H1 (cell line): ENCODE measurements around the gene ELOVL3. TPM values are rescaled to one million over a fixed set of nuclear protein-coding genes. Genes with fewer than 3 reads are reported as not detected.
A peak's percentile ranks its signal among the peaks of the same experiment; 100 is the strongest.

ENCODE experiments used
- ATF3 ChIP-seq: IDR thresholded peaks from 2 replicates; pipeline ENCODE4 v1.6.1; 2011; ENCODE audit warnings: low read depth, mild to moderate bottlenecking, low read length; ENCODE audit not compliant: insufficient read depth
- EP300 ChIP-seq, 2 experiments: IDR thresholded peaks; 1 replicate in 1 of 2; 2 replicates in 1 of 2; pipeline ENCODE4 v1.6.1; 2011 to 2012; ENCODE audit warnings: low read depth in 2 of 2, low read length in 2 of 2, mild to moderate bottlenecking in 2 of 2, borderline replicate concordance in 1 of 2, inconsistent platforms in 1 of 2, moderate library complexity in 1 of 2
- RNF2 ChIP-seq: fragments of 200-900, 300-1000 bp; sonication (generic); IDR thresholded peaks from 2 replicates; pipeline ENCODE4 v1.7.1; 2016; ENCODE audit warnings: borderline replicate concordance, low read depth, mild to moderate bottlenecking, antibody characterized with exemption, low read length; ENCODE audit not compliant: poor library complexity, severe bottlenecking; ENCODE audit errors: missing control alignments
- SIN3A ChIP-seq, 2 experiments: IDR thresholded peaks in 1 of 2; conservative IDR thresholded peaks in 1 of 2; 2 replicates each; pipeline ENCODE4 v1.6.1; 2011 to 2012; ENCODE audit warnings: low read length in 2 of 2, improper control_type of control experiment in 1 of 2, low read depth in 1 of 2, mild to moderate bottlenecking in 1 of 2
- SUZ12 ChIP-seq: fragments of 200-600 bp; sonication (generic); IDR thresholded peaks from 2 replicates; pipeline ENCODE4 v1.6.1; 2012; ENCODE audit warnings: mild to moderate bottlenecking, inconsistent platforms, low read length, moderate library complexity, mixed read lengths
- TEAD4 ChIP-seq: IDR thresholded peaks from 2 replicates; pipeline ENCODE4 v1.6.1; 2012; ENCODE audit warnings: low read depth, low read length, inconsistent platforms, mixed read lengths
- polyA plus RNA-seq, 7 experiments: library from polyadenylated mRNA; depleted of rRNA in 3 of 7; stranded (reverse) in 5 of 7; unstranded in 2 of 7; fragments of >200 nt in 5 of 7; fragments of 200-250 nt in 2 of 7; gene quantifications; 1 replicate in 5 of 7; 2 replicates in 1 of 7; 4 replicates in 1 of 7; pipeline versions ENCODE4 v1.2.1 to v1.2.3, GENCODE V29; 2011 to 2013; ENCODE audit warnings: missing spikeins in 2 of 7, mixed read lengths in 2 of 7
- total RNA-seq: library from RNA; stranded (reverse); fragmentation: NEBNext Ultra II Directional; extraction: Animal tissue kit (Norgen Biotek cat#: 25700); gene quantifications from 2 replicates; pipeline ENCODE4 v1.2.1, GENCODE V29; 2021

The ELOVL3 gene
- total and polyA plus RNA-seq, 2 of the 8 experiments (the other 6 are each of a cell fraction or from before 2014, with no cell fraction given) = 0.27 TPM; not detected in 1

- TF ChIP-seq SIN3A (conservative IDR thresholded peaks at IDR 0.05 in 1 of 2, IDR thresholded peaks at IDR 0.05 in 1 of 2; ENCODE audit: low read depth in 1 of 2, low read length in 2 of 2) (peak in 1 of 2 experiments; percentile 11; a peak in 1 of 4 replicates), EP300 (IDR thresholded peaks at IDR 0.05; ENCODE audit: borderline replicate concordance in 1 of 2, low read depth in 2 of 2, low read length in 2 of 2) (no peak), ATF3 (no peak), SUZ12 (peak; percentile 31), RNF2 (no peak), TEAD4 (no peak)
Observed at GRCh38 chr10:102241032-102241443, 14.9 kb downstream of the ELOVL3 start (continued).
